K562 (cell line): ENCODE results near the gene TAF1D. TPM values are rescaled to one million over a fixed set of nuclear protein-coding genes. Genes with fewer than 3 reads are reported as not detected.

Experiments
- ADNP ChIP-seq: fragments of 200-800 bp; sonication (Bioruptor generic); IDR thresholded peaks from 2 replicates; pipeline ENCODE4 v1.6.1; 2016; ENCODE audit warnings: missing genetic modification characterization, missing compliant biosample characterization
- ARHGAP35 ChIP-seq: fragments of 450-650 bp; IDR thresholded peaks from 2 replicates; pipeline ENCODE4 v1.6.1; 2018; ENCODE audit not compliant: partially characterized antibody
- CAMTA2 ChIP-seq: fragments of 250-450 bp; sonication (Bioruptor Pico); conservative IDR thresholded peaks from 2 replicates; pipeline ENCODE4 v1.5.1; 2022
- FIP1L1 ChIP-seq: fragments of 200-400 bp; formaldehyde crosslinking; IDR thresholded peaks from 2 replicates; pipeline ENCODE4 v1.6.1; 2018; ENCODE audit warnings: mild to moderate bottlenecking, low read depth, low read length; ENCODE audit not compliant: poor library complexity, severe bottlenecking
- GABPB1 ChIP-seq: sonication (generic); formaldehyde crosslinking; IDR thresholded peaks from 2 replicates; pipeline ENCODE4 v1.8.0; 2022; ENCODE audit warnings: mild to moderate bottlenecking, missing genetic modification reagents
- GTF2B ChIP-seq: IDR thresholded peaks from 2 replicates; pipeline ENCODE4 v1.6.1; 2011; ENCODE audit not compliant: insufficient read length; ENCODE audit errors: extremely low read depth
- HEY1 ChIP-seq: fragments of 250-450 bp; sonication (Bioruptor Pico); IDR thresholded peaks from 2 replicates; pipeline ENCODE4 v1.5.0; 2020; ENCODE audit warnings: mild to moderate bottlenecking, moderate library complexity, borderline replicate concordance
- JUNB ChIP-seq: fragments of 450-650 bp; formaldehyde crosslinking; conservative IDR thresholded peaks from 2 replicates; pipeline ENCODE4 v1.4.0; 2020; ENCODE audit warnings: mild to moderate bottlenecking
- KLF1 ChIP-seq: fragments of 450-650 bp; IDR thresholded peaks from 2 replicates; pipeline ENCODE4 v1.6.1; 2016; ENCODE audit warnings: missing genetic modification characterization, missing compliant biosample characterization
- POLR2AphosphoS5 ChIP-seq: IDR thresholded peaks from 2 replicates; pipeline ENCODE4 v1.6.1; 2011; ENCODE audit warnings: mild to moderate bottlenecking, low read depth, low read length, moderate library complexity; ENCODE audit not compliant: control insufficient read depth, insufficient read depth
- SMAD3 ChIP-seq: fragments of 450-650 bp; formaldehyde crosslinking; conservative IDR thresholded peaks from 2 replicates; pipeline ENCODE4 v1.4.0; 2020; ENCODE audit warnings: mild to moderate bottlenecking
- STAT6 ChIP-seq: sonication (generic); formaldehyde crosslinking; IDR thresholded peaks from 2 replicates; pipeline ENCODE4 v1.8.1; 2023; ENCODE audit warnings: mild to moderate bottlenecking, missing genetic modification reagents
- TBL1XR1 ChIP-seq, 2 experiments: IDR thresholded peaks; 2 replicates each; pipeline ENCODE4 v1.6.1; 2012; ENCODE audit warnings: improper control_type of control experiment in 2 of 2, low read length in 2 of 2, mild to moderate bottlenecking in 1 of 2
- ZBTB40 ChIP-seq, 2 experiments: fragments of 450-650 bp in 1 of 2; sonication (generic) in 1 of 2; formaldehyde crosslinking in 1 of 2; IDR thresholded peaks; 2 replicates each; pipeline versions ENCODE4 v1.7.1 to v1.9.0; 2016 to 2022; ENCODE audit warnings: inconsistent platforms in 1 of 2, mild to moderate bottlenecking in 1 of 2, missing genetic modification reagents in 1 of 2
- polyA plus RNA-seq, 8 experiments: library from polyadenylated mRNA; depleted of rRNA in 4 of 8; stranded (reverse) in 5 of 8; unstranded in 3 of 8; fragments of >200 nt; fragmentation: Nextera tagmentation in 2 of 8; fragmentation: Illumina TruSeq in 1 of 8; extraction: Ambion mirVana in 2 of 8; extraction: Trizol in 1 of 8; gene quantifications; 2 replicates each; pipeline versions ENCODE4 v1.2.1 to v1.2.3, GENCODE V29; 2011 to 2014; ENCODE audit warnings: inconsistent platforms in 1 of 8, missing spikeins in 1 of 8
- total RNA-seq, 7 experiments: library from RNA; depleted of rRNA in 6 of 7; stranded (reverse); fragments of >200 nt in 6 of 7; fragmentation: Illumina TruSeq in 2 of 7; extraction: Trizol in 2 of 7; gene quantifications; 2 replicates each; pipeline versions ENCODE4 v1.2.1 to v1.2.3, GENCODE V29; 2011 to 2021; ENCODE audit warnings: low replicate concordance in 1 of 7

The TAF1D gene
- total and polyA plus RNA-seq, 9 of the 15 experiments (the other 6 are each of a cell fraction or from before 2014, with no cell fraction given): 122 to 347 (median 250) TPM

GRCh38 chr11:93741094-93741881 lies at the start of gene TAF1D, which contains the start of gene C11orf54 (continued):
- TF ChIP-seq GTF2B: peak; percentile 71
- no peak for TF ChIP-seq ADNP (tag)
- no peak for TF ChIP-seq JUNB (CRISPR knock-in tag)
- peak; percentile 35; the same call in 1 of the 2 replicates for TF ChIP-seq ZBTB40 (IDR thresholded peaks at IDR 0.05)
- TF ChIP-seq ZBTB40 (CRISPR knock-in tag; IDR thresholded peaks at IDR 0.05): no peak
- peak; percentile 87 for TF ChIP-seq ARHGAP35
- peak; percentile 62; the same call in 1 of the 2 replicates for TF ChIP-seq CAMTA2 (CRISPR knock-in tag)
- no peak for TF ChIP-seq HEY1 (CRISPR knock-in tag)
- TF ChIP-seq TBL1XR1 (IDR thresholded peaks at IDR 0.05; ENCODE audit: low read length in 2 of 2): 0 out of 4 replicates have a peak, but pooled peaks of 1 of the 2 experiments have one; percentile 39
- TF ChIP-seq SMAD3 (CRISPR knock-in tag): 0 out of 2 replicates have a peak, but pooled peaks have one; percentile 43
- no peak for TF ChIP-seq STAT6
- TF ChIP-seq KLF1 (tag): peak; percentile 64; the same call in 1 of the 2 replicates
- peak; percentile 97 for TF ChIP-seq FIP1L1
- TF ChIP-seq GABPB1 (CRISPR knock-in tag): peak; percentile 62; the same call in 1 of the 2 replicates
- TF ChIP-seq POLR2AphosphoS5: peak; percentile 99
